IMR-90 (cell line): ENCODE data around the gene TPRKB. TPM values are rescaled to one million over a fixed set of nuclear protein-coding genes. Genes with fewer than 3 reads are reported as not detected.

ENCODE experiments used
- ATAC-seq: fragments of 200-7000 bp; cut with Tn5 transposase; 2 replicates; pipeline ENCODE4 v1.9.1; 2020; ENCODE audit warnings: low read depth, mild to moderate bottlenecking, moderate library complexity
- BruUV-seq: library from RNA; stranded (reverse); fragments of 400-500 nt; replicated peaks from 2 replicates; lab custom pipeline; 2021; lab: Mats Ljungman, UMichigan
- CTCF ChIA-PET: fragments of 300-600 bp; formaldehyde crosslinking; extraction: SDS; loops from one replicate; lab custom pipeline; 2021; ENCODE audit warnings: antibody characterized with exemption; lab: Yijun Ruan, JAX
- POLR2A ChIA-PET: fragments of 300-600 bp; sonication (Branson Sonifier 250); formaldehyde crosslinking; loops from one replicate; lab custom pipeline; 2022; ENCODE audit warnings: antibody characterized with exemption; ENCODE audit not compliant: unreplicated experiment; lab: Charles Lee
- DNase-seq: peaks from one replicate; pipeline ENCODE4 v3.0.0; 2013
- H2AFZ ChIP-seq: replicated peaks from 2 replicates; pipeline ENCODE3; 2013; ENCODE audit warnings: low read length, mild to moderate bottlenecking; ENCODE audit not compliant: poor library complexity
- H2AK5ac ChIP-seq: 2 replicates; pipeline ENCODE4 v1.6.1; 2013; ENCODE audit warnings: low read depth, low read length, inconsistent platforms
- H2AK9ac ChIP-seq: replicated peaks from 2 replicates; pipeline ENCODE3; 2013; ENCODE audit warnings: mild to moderate bottlenecking, low read depth, low read length, moderate library complexity; ENCODE audit not compliant: poor library complexity
- H2BK120ac ChIP-seq: 2 replicates; pipeline ENCODE4 v1.6.1; 2013; ENCODE audit warnings: low read depth, low read length, inconsistent platforms
- H2BK15ac ChIP-seq: 3 replicates; pipeline ENCODE4 v1.6.1; 2013; ENCODE audit warnings: low read depth, low read length, inconsistent platforms
- H2BK20ac ChIP-seq: 2 replicates; pipeline ENCODE4 v1.6.1; 2013; ENCODE audit warnings: low read depth, mild to moderate bottlenecking, inconsistent platforms, low read length, moderate library complexity
- H2BK5ac ChIP-seq: 2 replicates; pipeline ENCODE4 v1.6.1; 2013; ENCODE audit warnings: mild to moderate bottlenecking, low read depth, low read length, inconsistent platforms; ENCODE audit not compliant: poor library complexity, severe bottlenecking
- H3K14ac ChIP-seq: replicated peaks from 2 replicates; pipeline ENCODE4 v1.6.1; 2013; ENCODE audit warnings: low read depth, low read length, inconsistent platforms
- H3K18ac ChIP-seq: 2 replicates; pipeline ENCODE4 v1.6.1; 2013; ENCODE audit warnings: low read depth, low read length, control low read depth
- H3K23ac ChIP-seq: 2 replicates; pipeline ENCODE4 v1.6.1; 2013; ENCODE audit warnings: low read depth, low read length, inconsistent platforms
- H3K27ac ChIP-seq: 2 replicates; pipeline ENCODE4 v1.5.1; 2013; ENCODE audit warnings: mild to moderate bottlenecking, control low read depth, low read length; ENCODE audit not compliant: insufficient read depth
- H3K27me3 ChIP-seq: 2 replicates; pipeline ENCODE4 v1.6.1; 2013; ENCODE audit warnings: low read length; ENCODE audit not compliant: control insufficient read depth, insufficient read depth
- H3K36me3 ChIP-seq: 2 replicates; pipeline ENCODE4 v1.6.1; 2013; ENCODE audit warnings: low read length, mixed read lengths; ENCODE audit not compliant: control insufficient read depth, insufficient read depth
- H3K4ac ChIP-seq: 2 replicates; pipeline ENCODE4 v1.6.1; 2013; ENCODE audit warnings: low read depth, low read length, inconsistent platforms
- H3K4me1 ChIP-seq: 2 replicates; pipeline ENCODE4 v1.6.1; 2013; ENCODE audit warnings: low read length, mixed read lengths; ENCODE audit not compliant: control insufficient read depth, insufficient read depth
- H3K4me2 ChIP-seq: 2 replicates; pipeline ENCODE4 v1.6.1; 2013; ENCODE audit warnings: low read depth, mild to moderate bottlenecking, control low read depth, low read length, moderate library complexity
- H3K4me3 ChIP-seq: 2 replicates; pipeline ENCODE4 v1.5.1; 2013; ENCODE audit warnings: low read depth, mild to moderate bottlenecking, control low read depth, low read length, moderate library complexity; ENCODE audit not compliant: insufficient read depth
- H3K56ac ChIP-seq: 2 replicates; pipeline ENCODE4 v1.6.1; 2013; ENCODE audit warnings: low read length, inconsistent platforms; ENCODE audit not compliant: insufficient read depth; ENCODE audit errors: extremely low read depth
- H3K79me1 ChIP-seq, 2 experiments: 2 replicates each; pipeline ENCODE4 v1.6.1; 2013; ENCODE audit warnings: low read length in 2 of 2, inconsistent platforms in 1 of 2, low read depth in 1 of 2
- H3K9ac ChIP-seq: 2 replicates; pipeline ENCODE4 v1.6.1; 2013; ENCODE audit warnings: low read depth, low read length, control low read depth
- H3K9me1 ChIP-seq: 2 replicates; pipeline ENCODE4 v1.6.1; 2013; ENCODE audit warnings: low read length, inconsistent platforms; ENCODE audit not compliant: insufficient read depth
- H3K9me3 ChIP-seq: 2 replicates; pipeline ENCODE4 v1.6.1; 2013; ENCODE audit warnings: low read length; ENCODE audit not compliant: control insufficient read depth, insufficient read depth
- H4K20me1 ChIP-seq: 2 replicates; pipeline ENCODE4 v1.6.1; 2013; ENCODE audit warnings: low read length, inconsistent platforms; ENCODE audit not compliant: insufficient read depth
- H4K5ac ChIP-seq: 2 replicates; pipeline ENCODE4 v1.6.1; 2013; ENCODE audit warnings: mild to moderate bottlenecking, low read depth, low read length, control low read depth
- H4K8ac ChIP-seq, 2 experiments: 2 replicates each; pipeline ENCODE4 v1.6.1; 2013; ENCODE audit warnings: low read depth in 2 of 2, low read length in 2 of 2, control low read depth in 1 of 2, inconsistent platforms in 1 of 2
- H4K91ac ChIP-seq: 2 replicates; pipeline ENCODE4 v1.6.1; 2013; ENCODE audit warnings: low read depth, low read length, inconsistent platforms; ENCODE audit not compliant: insufficient read depth
- BHLHE40 ChIP-seq: fragments of 150-350 bp; IDR thresholded peaks from 2 replicates; pipeline ENCODE4 v1.6.1; 2016; ENCODE audit warnings: mild to moderate bottlenecking, low read depth, low read length
- CEBPB ChIP-seq: IDR thresholded peaks from 2 replicates; pipeline ENCODE4 v1.6.1; 2012; ENCODE audit warnings: low read depth, low read length, improper control_type of control experiment
- CHD1 ChIP-seq: IDR thresholded peaks from 2 replicates; pipeline ENCODE4 v1.6.1; 2012; ENCODE audit warnings: low read depth, low read length, improper control_type of control experiment
- FOS ChIP-seq: fragments of 150-350 bp; IDR thresholded peaks from 2 replicates; pipeline ENCODE4 v1.6.1; 2016; ENCODE audit warnings: low read depth, low read length
- MAFK ChIP-seq: IDR thresholded peaks from 2 replicates; pipeline ENCODE4 v1.6.1; 2012; ENCODE audit warnings: low read depth, low read length, improper control_type of control experiment
- MAZ ChIP-seq: IDR thresholded peaks from 2 replicates; pipeline ENCODE4 v1.6.1; 2012; ENCODE audit warnings: low read depth, mild to moderate bottlenecking, low read length, improper control_type of control experiment, moderate library complexity, borderline replicate concordance
- MXI1 ChIP-seq: IDR thresholded peaks from 2 replicates; pipeline ENCODE4 v1.6.1; 2012; ENCODE audit warnings: low read depth, mild to moderate bottlenecking, low read length, moderate library complexity, borderline replicate concordance
- NFE2L2 ChIP-seq: fragments of 150-350 bp; IDR thresholded peaks from 2 replicates; pipeline ENCODE4 v1.6.1; 2016; ENCODE audit warnings: low read depth, mild to moderate bottlenecking, low read length
- POLR2A ChIP-seq: IDR thresholded peaks from 2 replicates; pipeline ENCODE4 v1.6.1; 2012; ENCODE audit warnings: mild to moderate bottlenecking, low read depth, low read length
- RAD21 ChIP-seq: IDR thresholded peaks from 2 replicates; pipeline ENCODE4 v1.6.1; 2012; ENCODE audit warnings: low read length, improper control_type of control experiment
- RCOR1 ChIP-seq: IDR thresholded peaks from 2 replicates; pipeline ENCODE4 v1.6.1; 2012; ENCODE audit warnings: mild to moderate bottlenecking, low read length, improper control_type of control experiment; ENCODE audit not compliant: insufficient replicate concordance
- RFX5 ChIP-seq: IDR thresholded peaks from 2 replicates; pipeline ENCODE4 v1.8.0; 2012; ENCODE audit warnings: low read depth, mild to moderate bottlenecking, low read length, moderate library complexity
- SMC3 ChIP-seq: fragments of 150-350 bp; IDR thresholded peaks from 2 replicates; pipeline ENCODE4 v1.6.1; 2016; ENCODE audit warnings: low read depth, mild to moderate bottlenecking, antibody characterized with exemption, low read length, moderate library complexity
- WGBS, 2 experiments: methylation state at CpG; one replicate each; pipeline versions ENCODE4 v1.1.5 to v1.1.7; 2013; ENCODE audit warnings: missing lambda C conversion rate in 2 of 2; ENCODE audit not compliant: insufficient read length in 1 of 2; ENCODE audit errors: extremely low coverage in 2 of 2; 5-methylcytosine and 5-hydroxymethylcytosine counted together
- dilution Hi-C: fragments of 300-500 bp; cut with HindIII; formaldehyde crosslinking; loops from one replicate; pipeline ENCODE4 v1.14.3; 2018; ENCODE audit warnings: low sequenced_read_pairs; ENCODE audit not compliant: unreplicated experiment
- in situ Hi-C: fragments of 300-500 bp; cut with MboI; formaldehyde crosslinking; loops from 3 replicates; pipeline ENCODE4 v1.14.3; 2019; ENCODE audit warnings: low sequenced_read_pairs, inconsistent platforms, mixed read lengths
- intact Hi-C: fragments of 100-400 bp; cut with micrococcal nuclease; formaldehyde crosslinking; loops from 2 replicates; pipeline ENCODE4 v1.10.0; 2022
- polyA plus RNA-seq, 3 experiments: library from polyadenylated mRNA; depleted of rRNA; stranded (reverse); fragments of >200 nt; gene quantifications; 2 replicates each; pipeline ENCODE4 v1.2.3, GENCODE V29; 2012; ENCODE audit warnings: low replicate concordance in 1 of 3
- total RNA-seq: library from RNA; depleted of rRNA; stranded (reverse); fragments of >200 nt; gene quantifications from 2 replicates; pipeline ENCODE4 v1.2.3, GENCODE V29; 2012
- TF ChIP-seq, protein P1 (sequence below): conservative IDR thresholded peaks from 2 replicates; pipeline ENCODE4 v1.5.1; 2012; ENCODE audit warnings: mild to moderate bottlenecking, low read depth, low read length, improper control_type of control experiment
- TF ChIP-seq, protein P2 (sequence below): fragments of 150-350 bp; IDR thresholded peaks from 2 replicates; pipeline ENCODE4 v1.6.1; 2016; ENCODE audit warnings: low read depth, mild to moderate bottlenecking, low read length, moderate library complexity, borderline replicate concordance
- TF ChIP-seq, protein P3 (sequence below): fragments of 150-350 bp; IDR thresholded peaks from 2 replicates; pipeline ENCODE4 v1.6.1; 2017; ENCODE audit warnings: mild to moderate bottlenecking, antibody characterized with exemption, low read length, low read depth

Gene TPRKB
- total and polyA plus RNA-seq, 2 of the 4 experiments (the other 2 are of a cell fraction): 35.3 to 37.6 TPM

DNA sequence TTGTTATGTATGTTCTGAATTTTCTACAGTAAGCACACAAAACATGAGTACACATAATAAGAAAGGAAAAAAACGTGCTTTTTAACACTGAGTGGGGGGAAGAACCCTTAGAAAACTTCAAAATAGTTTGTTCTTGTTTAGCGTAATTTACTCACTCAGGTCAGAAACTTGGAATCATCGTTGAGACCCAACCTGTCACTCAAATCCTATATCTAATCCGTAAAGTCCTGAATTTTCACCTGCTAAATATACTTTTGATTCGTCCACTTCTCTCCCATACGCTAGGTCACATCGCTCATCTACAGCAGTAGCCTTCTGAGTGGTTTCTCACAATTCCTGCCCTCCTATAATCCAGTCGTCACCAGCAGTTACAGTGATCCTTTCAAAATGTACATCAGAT, 767 bp downstream of the TPRKB start:
- Histone ChIP-seq H2AK5ac (no peak overlapping the region), H2BK120ac (no peak overlapping the region), H2BK15ac (no peak overlapping the region), H4K8ac (peak overlapping the region; percentile 74 to 85), H4K5ac (peak overlapping the region; percentile 30; the same call in 1 of the 2 replicates), H3K4me3 (peak overlapping the region; percentile 74), H3K56ac (no peak overlapping the region; the same call in 1 of the 2 replicates), H3K4me2 (peak overlapping the region; percentile 98), H3K4ac (no peak overlapping the region), H3K36me3 (peaks cover 3% of the 10 kb centered on the region), H2AK9ac (no peak overlapping the region), H3K9me1 (peaks cover 2% of the 10 kb centered on the region; the same call in 1 of the 2 replicates), H3K27me3 (no peaks in the 10 kb centered on the region), H2BK5ac (no peak overlapping the region), H2AFZ (peak overlapping the region; percentile 88), H3K79me1 (peaks cover 6% of the 10 kb centered on the region in 2 experiments), H4K20me1 (no peaks in the 10 kb centered on the region), H3K4me1 (no peaks in the 10 kb centered on the region), H3K23ac (peak overlapping the region; percentile 2; the same call in 1 of the 2 replicates), H3K14ac (no peak overlapping the region), H3K9ac (peak overlapping the region; percentile 69), H2BK20ac (no peak overlapping the region), H4K91ac (no peak overlapping the region), H3K9me3 (no peaks in the 10 kb centered on the region), H3K18ac (no peak overlapping the region), H3K27ac (peak overlapping the region; percentile 26; the same call in 1 of the 2 replicates)
- DNase-seq (no peak), ATAC-seq (no peak)
- dilution Hi-C loops (no loop called here), in situ Hi-C loops (no loop called here), intact Hi-C loops (loop anchor here (2.0 to 5.0 kb wide), 2 partner anchors 56 to 504 kb away; partner anchors contain the start of genes CCT7 and PRADC1)
- no peak for TF ChIP-seq SMC3
- no peak for TF ChIP-seq BHLHE40
- no peak for TF ChIP-seq CEBPB
- TF ChIP-seq RFX5: no peak
- TF ChIP-seq, protein P1, sequence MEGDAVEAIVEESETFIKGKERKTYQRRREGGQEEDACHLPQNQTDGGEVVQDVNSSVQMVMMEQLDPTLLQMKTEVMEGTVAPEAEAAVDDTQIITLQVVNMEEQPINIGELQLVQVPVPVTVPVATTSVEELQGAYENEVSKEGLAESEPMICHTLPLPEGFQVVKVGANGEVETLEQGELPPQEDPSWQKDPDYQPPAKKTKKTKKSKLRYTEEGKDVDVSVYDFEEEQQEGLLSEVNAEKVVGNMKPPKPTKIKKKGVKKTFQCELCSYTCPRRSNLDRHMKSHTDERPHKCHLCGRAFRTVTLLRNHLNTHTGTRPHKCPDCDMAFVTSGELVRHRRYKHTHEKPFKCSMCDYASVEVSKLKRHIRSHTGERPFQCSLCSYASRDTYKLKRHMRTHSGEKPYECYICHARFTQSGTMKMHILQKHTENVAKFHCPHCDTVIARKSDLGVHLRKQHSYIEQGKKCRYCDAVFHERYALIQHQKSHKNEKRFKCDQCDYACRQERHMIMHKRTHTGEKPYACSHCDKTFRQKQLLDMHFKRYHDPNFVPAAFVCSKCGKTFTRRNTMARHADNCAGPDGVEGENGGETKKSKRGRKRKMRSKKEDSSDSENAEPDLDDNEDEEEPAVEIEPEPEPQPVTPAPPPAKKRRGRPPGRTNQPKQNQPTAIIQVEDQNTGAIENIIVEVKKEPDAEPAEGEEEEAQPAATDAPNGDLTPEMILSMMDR: no peak
- TF ChIP-seq MXI1: no peak
- TF ChIP-seq, protein P2, sequence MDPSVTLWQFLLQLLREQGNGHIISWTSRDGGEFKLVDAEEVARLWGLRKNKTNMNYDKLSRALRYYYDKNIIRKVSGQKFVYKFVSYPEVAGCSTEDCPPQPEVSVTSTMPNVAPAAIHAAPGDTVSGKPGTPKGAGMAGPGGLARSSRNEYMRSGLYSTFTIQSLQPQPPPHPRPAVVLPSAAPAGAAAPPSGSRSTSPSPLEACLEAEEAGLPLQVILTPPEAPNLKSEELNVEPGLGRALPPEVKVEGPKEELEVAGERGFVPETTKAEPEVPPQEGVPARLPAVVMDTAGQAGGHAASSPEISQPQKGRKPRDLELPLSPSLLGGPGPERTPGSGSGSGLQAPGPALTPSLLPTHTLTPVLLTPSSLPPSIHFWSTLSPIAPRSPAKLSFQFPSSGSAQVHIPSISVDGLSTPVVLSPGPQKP: no peak
- TF ChIP-seq CHD1: no peak
- no peak for TF ChIP-seq RCOR1
- no peak for TF ChIP-seq RAD21
- no peak for TF ChIP-seq NFE2L2
- TF ChIP-seq POLR2A: no peak
- TF ChIP-seq MAZ: no peak
- TF ChIP-seq FOS: no peak
- TF ChIP-seq, protein P3, sequence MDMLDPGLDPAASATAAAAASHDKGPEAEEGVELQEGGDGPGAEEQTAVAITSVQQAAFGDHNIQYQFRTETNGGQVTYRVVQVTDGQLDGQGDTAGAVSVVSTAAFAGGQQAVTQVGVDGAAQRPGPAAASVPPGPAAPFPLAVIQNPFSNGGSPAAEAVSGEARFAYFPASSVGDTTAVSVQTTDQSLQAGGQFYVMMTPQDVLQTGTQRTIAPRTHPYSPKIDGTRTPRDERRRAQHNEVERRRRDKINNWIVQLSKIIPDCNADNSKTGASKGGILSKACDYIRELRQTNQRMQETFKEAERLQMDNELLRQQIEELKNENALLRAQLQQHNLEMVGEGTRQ: no peak
- TF ChIP-seq MAFK: no peak
- TSS peak; percentile 46 for BruUV-seq
- WGBS, 2 experiments: 22% methylated on average over 6 of the region's 8 CpGs; no CpG with 5 or more reads in 1 of the 2 experiments
- ChIA-PET POLR2A (interaction anchor here (1.3 kb wide), 1 partner anchor 24 kb away, joined by 3 read pairs; no protein-coding TSS in a partner anchor), CTCF (no interaction called here)
